Stimulated activated naive CD8-positive, alpha-beta T cell treated with anti-CD3 and anti-CD28 coated beads, Interleukin-15, Interleukin-2, amounts not matched to agents 100 ng/mL and 50 ng/mL, for 24 hours (primary cell): ENCODE data around the gene KRTAP10-5.
"Not testable (repeated sequence)": the region's sequence is repeated elsewhere in the genome, so short reads cannot be mapped to it uniquely, and the experiment has no call there.

ENCODE experiments used
- H3K27ac Mint-ChIP-seq: one replicate; pipeline ENCODE4 v1.8.0; 2021; ENCODE audit warnings: mild to moderate bottlenecking, mixed read lengths
- H3K27me3 Mint-ChIP-seq: one replicate; pipeline ENCODE4 v1.8.0; 2021; ENCODE audit warnings: mixed read lengths
- H3K36me3 Mint-ChIP-seq: one replicate; pipeline ENCODE4 v1.8.0; 2021; ENCODE audit warnings: low read depth, mixed read lengths
- H3K4me1 Mint-ChIP-seq: one replicate; pipeline ENCODE4 v1.8.0; 2021; ENCODE audit warnings: low read depth, mixed read lengths
- H3K4me3 Mint-ChIP-seq: one replicate; pipeline ENCODE4 v1.8.0; 2021; ENCODE audit warnings: mild to moderate bottlenecking, mixed read lengths
- H3K9me3 Mint-ChIP-seq: one replicate; pipeline ENCODE4 v1.8.0; 2021; ENCODE audit warnings: mixed read lengths

The KRTAP10-5 gene

DNA sequence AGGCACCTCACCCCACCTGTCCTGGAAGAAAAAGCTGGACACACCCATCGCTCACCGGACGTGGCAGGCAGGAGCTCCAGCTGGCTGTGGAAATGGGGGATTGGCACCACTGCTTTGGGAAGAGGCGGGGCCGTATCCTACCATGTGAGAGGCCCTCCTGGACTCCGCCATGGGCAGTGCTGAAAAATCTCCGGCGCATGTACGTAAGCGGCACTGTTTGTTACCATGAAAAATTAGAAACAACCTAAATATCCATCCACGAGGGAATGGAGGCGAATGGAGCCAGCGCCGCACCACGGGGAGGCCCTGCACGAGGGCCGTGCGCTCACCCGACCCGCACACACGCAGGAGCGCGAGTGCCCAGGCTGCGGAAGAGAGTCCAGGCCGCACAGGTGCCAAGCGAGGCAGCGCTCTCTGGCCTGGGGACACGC lies 34.6 kb upstream of the KRTAP10-5 start:
- Mint-ChIP-seq H3K4me3 (no peak overlapping the region), H3K9me3 (peaks cover 27% of the 10 kb centered on the region), H3K27ac (no peak overlapping the region), H3K27me3 (no peaks in the 10 kb centered on the region), H3K36me3 (peaks cover 11% of the 10 kb centered on the region), H3K4me1 (peaks cover 39% of the 10 kb centered on the region)

DNA sequence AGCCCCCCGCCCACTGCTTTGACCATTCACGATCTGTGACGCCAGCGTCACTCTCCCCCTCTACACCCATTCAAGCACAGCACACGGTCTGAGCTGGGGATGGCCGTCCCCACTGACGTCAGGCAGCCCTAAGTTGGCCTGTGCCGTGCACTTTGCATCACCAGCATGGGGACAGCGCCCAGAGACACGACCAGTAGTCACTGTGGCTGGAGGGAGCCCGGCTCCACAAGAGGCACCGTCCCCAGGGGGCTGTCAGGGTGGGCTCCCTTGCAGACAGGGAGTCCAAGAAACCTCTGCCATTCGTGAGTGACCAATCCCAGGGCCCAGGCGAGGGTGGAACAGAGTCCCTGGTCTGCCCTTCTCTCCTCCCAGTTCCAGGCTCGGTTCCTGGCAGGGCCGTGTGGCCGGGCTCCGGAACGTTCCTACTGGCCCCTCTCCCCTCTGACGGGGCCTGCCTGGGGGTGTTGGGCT lies 33.8 kb upstream of the KRTAP10-5 start:
- no peaks in the 10 kb centered on the region for H3K27me3 Mint-ChIP-seq
- no peak overlapping the region for H3K27ac Mint-ChIP-seq
- peaks cover 28% of the 10 kb centered on the region for H3K9me3 Mint-ChIP-seq
- no peak overlapping the region for H3K4me3 Mint-ChIP-seq
- H3K4me1 Mint-ChIP-seq, result peaks cover 31% of the 10 kb centered on the region
- peaks cover 9% of the 10 kb centered on the region for H3K36me3 Mint-ChIP-seq

DNA sequence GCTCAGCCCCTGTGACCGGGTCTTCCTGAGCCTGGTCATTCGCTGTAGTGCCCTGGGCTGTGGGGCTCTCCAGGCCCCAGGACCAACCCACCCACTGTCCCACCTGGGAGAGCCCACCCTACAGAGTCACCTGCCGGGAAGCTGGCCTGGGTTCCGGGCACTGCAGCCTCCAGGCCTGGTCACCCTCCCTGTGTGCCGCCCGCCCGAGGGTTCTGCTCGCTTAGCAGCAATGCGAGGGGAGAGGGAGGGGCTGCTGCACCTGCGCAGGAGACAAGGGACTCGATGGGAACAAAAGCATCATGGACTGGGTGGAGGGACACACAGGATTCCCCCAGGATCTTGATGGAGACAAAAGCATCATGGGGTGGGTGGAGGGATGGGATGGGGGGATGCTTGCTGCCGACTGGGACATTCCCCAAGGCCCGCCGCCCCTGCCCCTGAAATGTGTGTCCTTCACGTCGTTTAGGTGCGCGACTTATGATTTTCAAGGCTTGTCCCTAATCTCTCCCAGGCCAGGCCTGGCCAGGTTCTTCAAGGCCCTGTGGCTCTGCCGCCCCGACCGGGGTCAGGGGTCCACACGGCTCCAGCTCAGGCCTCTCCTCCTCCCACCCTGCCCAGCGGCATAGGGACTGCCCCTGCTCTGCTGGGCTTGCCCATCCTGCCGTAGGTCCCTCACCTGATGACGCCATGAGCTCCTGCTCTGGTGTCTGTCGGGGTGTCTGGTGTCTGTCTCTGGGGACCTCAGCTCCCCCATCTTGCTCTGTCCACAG lies 33.2 kb upstream of the KRTAP10-5 start:
- H3K4me3 Mint-ChIP-seq, result no peak overlapping the region
- peaks cover 6% of the 10 kb centered on the region for H3K36me3 Mint-ChIP-seq
- peaks cover 25% of the 10 kb centered on the region for H3K4me1 Mint-ChIP-seq
- H3K9me3 Mint-ChIP-seq, result peaks cover 29% of the 10 kb centered on the region
- H3K27ac Mint-ChIP-seq, result no peak overlapping the region
- no peaks in the 10 kb centered on the region for H3K27me3 Mint-ChIP-seq

DNA sequence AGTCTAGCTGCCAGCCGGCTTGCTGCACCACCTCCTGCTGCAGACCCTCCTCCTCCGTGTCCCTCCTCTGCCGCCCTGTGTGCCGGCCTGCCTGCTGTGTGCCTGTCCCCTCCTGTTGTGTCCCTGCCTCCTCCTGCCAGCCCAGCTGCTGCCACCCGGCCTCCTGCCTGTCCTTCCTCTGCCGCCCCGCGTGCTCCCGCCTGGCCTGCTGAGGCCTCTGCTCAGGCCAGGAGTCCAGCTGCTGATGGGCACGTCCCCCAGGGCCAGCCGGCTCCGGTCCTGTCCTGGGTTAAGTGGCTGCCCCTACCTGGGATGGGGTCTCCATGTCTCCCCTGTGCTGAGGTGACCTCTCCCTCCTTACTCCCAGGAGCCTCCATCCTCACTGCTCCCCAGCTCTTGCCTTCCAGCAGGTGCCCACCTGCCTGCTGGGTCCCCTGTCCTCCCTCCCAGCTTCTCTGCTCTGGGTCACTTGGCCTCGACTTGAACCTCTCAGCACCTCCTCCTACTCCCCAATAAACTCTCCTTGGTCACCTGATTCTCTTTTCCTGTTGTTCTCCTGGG lies 32.3 kb upstream of the KRTAP10-5 start:
- H3K27me3 Mint-ChIP-seq, result no peaks in the 10 kb centered on the region
- peaks cover 17% of the 10 kb centered on the region for H3K4me1 Mint-ChIP-seq
- H3K9me3 Mint-ChIP-seq, result peaks cover 25% of the 10 kb centered on the region
- peaks cover 6% of the 10 kb centered on the region for H3K36me3 Mint-ChIP-seq
- no peak overlapping the region for H3K27ac Mint-ChIP-seq
- H3K4me3 Mint-ChIP-seq, result no peak overlapping the region

DNA sequence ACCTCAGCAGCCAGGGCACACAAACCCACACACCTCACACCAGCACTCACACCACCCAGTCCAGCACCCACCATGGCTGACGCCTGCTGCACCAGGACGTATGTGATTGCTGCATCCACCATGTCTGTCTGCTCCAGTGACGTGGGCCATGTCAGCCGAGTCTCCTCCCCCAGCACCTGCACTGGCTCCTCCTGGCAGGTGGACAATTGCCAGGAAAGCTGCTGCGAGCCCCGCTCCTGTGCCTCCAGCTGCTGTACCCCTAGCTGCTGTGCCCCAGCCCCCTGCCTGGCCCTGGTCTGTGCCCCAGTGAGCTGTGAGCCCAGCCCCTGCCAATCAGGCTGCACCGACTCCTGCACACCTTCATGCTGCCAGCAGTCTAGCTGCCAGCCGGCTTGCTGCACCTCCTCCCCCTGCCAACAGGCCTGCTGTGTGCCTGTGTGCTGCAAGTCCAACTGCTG lies 31.7 kb upstream of the KRTAP10-5 start, which contains the start of gene KRTAP10-8:
TSS of gene KRTAP10-8 (plus strand) at position 51 of the 458 bp plus-strand sequence. CDS start at position 73, 22 bp downstream.
- Mint-ChIP-seq H3K4me3 (no peak within 1 kb of the TSS), H3K27ac (no peak within 1 kb of the TSS), H3K4me1 (peaks cover 11% of the 10 kb centered on the region), H3K9me3 (peaks cover 29% of the 10 kb centered on the region), H3K27me3 (no peaks in the 10 kb centered on the region), H3K36me3 (peaks cover 6% of the 10 kb centered on the region)

DNA sequence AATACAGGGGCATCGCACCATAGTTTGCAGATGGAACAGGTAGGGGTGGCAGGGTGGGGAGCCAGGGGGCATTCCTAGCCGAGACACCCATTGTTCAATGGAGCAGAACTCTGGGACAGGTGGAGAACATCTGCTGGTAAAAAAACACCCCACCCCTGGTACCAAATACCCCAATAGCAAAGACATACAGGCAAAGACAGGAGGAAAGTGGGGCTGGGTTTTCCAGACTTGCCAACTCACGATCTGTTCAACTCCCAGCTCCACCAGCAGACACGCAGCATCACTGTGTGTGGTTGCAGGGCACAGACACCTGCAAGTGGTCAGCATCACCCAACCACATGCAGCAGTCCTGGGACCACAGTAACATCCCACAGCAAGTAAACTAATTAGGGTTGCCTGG lies 31.1 kb upstream of the KRTAP10-5 start:
- Mint-ChIP-seq H3K27me3 (no peaks in the 10 kb centered on the region), H3K36me3 (peaks cover 6% of the 10 kb centered on the region), H3K4me3 (no peak overlapping the region), H3K9me3 (peaks cover 29% of the 10 kb centered on the region), H3K27ac (no peak overlapping the region), H3K4me1 (peaks cover 7% of the 10 kb centered on the region)

DNA sequence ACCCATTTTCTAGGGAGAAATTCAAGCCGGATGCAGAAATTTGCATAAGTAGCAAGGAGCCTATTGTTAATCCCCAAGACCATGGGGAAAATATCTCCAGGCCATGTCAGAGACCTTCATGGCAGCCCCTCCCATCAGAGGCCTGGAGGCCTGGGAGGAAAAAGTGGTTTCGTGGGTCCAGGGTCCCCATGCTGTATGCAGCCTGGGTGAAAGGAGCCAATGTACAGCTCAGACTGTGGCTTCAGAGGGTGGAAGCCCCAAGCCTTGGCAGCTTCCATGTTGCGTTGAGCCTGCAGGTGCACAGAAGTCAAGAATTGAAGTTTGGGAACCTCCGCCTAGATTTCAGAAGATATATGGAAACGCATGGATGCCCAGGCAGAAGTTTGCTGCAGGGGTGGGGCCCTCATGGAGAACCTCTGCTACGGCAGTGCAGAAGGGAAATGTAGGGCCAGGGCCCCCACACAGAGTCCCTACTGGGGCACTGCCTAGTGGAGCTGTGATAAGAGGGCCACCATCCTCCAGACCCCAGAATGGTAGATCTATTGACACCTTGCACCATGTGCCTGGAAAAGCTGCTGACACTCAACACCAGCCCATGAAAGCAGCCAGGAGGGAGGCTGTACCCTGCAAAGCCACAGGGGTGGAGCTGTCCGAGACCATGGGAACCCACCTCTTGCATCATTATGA lies 29.9 kb upstream of the KRTAP10-5 start:
- not testable (repeated sequence) for H3K27me3 Mint-ChIP-seq, H3K4me1 Mint-ChIP-seq, H3K4me3 Mint-ChIP-seq, H3K27ac Mint-ChIP-seq, H3K36me3 Mint-ChIP-seq
- H3K9me3 Mint-ChIP-seq, result peaks cover 29% of the 10 kb centered on the region

DNA sequence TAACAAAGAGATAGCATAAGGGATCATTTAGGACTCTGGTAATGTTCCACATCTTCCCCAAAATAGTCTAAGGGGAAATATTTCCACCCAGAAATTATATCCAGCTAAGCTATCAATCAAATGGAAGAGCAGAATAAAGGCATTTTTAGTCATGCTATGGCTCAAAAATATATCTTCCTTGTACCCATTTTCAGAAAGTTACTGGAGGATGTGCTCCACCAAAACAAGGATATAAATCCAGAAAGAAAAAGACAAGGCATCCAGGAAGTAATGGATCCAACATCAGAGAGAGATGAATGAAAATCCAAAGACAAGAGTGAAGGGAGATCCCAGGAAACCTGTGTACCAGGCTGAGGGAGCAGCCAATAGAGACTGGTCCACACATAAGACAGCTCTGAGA lies 28.8 kb upstream of the KRTAP10-5 start:
- Mint-ChIP-seq H3K36me3 (peaks cover 6% of the 10 kb centered on the region), H3K27me3 (peaks cover 6% of the 10 kb centered on the region), H3K9me3 (peaks cover 29% of the 10 kb centered on the region), H3K4me1 (no peaks in the 10 kb centered on the region), H3K27ac (no peak overlapping the region), H3K4me3 (no peak overlapping the region)

DNA sequence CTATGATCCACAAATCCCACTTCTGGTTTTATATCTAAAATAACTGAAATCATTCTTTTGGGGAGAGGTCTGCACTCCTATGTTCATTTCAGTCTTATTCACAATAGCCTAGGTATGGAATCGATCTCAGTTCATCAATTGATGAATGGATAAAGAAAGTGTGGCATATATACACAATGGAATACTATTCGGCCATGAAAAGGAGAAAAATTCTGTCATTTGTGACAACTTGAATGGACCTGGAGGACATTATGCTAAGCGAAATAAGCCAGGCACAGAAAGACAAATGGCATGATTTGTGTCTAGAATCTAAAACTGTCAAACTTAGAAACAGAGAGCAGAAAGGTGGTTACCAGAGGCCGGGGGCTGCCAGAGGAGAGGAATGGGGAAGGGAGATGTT lies 26.1 kb upstream of the KRTAP10-5 start:
- Mint-ChIP-seq H3K27me3 (peaks cover 6% of the 10 kb centered on the region), H3K27ac (no peak overlapping the region), H3K9me3 (peaks cover 27% of the 10 kb centered on the region), H3K4me1 (no peaks in the 10 kb centered on the region), H3K36me3 (peaks cover 6% of the 10 kb centered on the region), H3K4me3 (no peak overlapping the region)

DNA sequence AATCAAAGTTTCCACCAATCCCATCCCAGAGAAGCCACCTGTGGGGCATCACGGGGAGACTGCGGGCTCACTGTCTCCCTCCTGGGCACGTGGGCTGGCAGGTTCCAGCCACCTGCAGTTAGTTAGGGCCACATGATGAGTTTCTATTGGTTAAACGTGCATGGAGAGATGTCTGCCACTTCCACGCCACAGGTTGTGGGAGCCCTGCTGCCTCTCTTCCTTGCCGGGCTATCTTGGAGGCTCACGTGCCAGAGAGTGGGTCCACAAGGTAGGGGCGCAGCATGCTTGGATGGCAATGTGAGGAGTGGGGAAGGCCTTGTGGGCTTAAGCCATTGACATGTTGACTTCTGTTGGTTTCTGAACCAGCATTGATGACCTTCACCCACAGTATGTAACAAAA lies 23.5 kb upstream of the KRTAP10-5 start:
- Mint-ChIP-seq H3K36me3 (no peaks in the 10 kb centered on the region), H3K4me1 (no peaks in the 10 kb centered on the region), H3K27me3 (peaks cover 6% of the 10 kb centered on the region), H3K9me3 (peaks cover 8% of the 10 kb centered on the region), H3K27ac (no peak overlapping the region), H3K4me3 (no peak overlapping the region)

DNA sequence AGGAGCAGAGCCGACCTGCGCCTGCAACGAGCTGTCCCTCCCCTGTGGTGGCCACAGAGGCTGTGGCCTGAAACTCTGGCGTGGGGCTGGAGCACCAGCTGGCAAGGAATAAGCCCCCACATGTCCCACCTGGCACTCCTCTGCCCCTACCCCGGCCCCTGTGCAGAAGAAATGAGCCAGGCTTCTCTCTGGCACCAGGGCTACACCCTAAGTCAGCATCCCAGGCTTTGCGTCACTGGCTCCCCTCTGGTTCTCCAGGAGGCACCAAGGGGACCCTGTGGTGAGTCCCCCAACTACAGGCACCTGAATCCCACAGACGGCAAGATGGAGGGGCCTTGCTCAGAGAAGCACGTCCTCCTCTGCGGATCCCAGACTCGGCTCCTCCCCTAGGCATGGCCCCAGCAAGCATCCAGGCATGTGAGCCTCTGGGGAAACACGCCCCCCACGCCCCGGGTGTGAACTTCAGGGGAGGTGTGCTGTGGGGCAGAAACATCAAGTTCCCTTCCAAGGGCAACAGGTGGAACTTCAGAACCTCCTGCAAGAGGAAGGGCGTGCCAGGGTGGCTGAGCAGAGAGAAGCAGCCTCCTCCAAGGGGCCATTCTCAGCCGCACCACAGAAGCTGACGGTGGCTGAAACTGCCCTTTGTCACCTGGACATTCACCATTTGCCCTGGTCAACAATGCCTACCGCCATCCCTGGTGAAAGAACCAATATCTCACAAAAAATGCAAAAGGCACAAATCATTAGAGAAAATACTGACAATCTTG lies 22.9 kb upstream of the KRTAP10-5 start:
- H3K4me3 Mint-ChIP-seq, result no peak overlapping the region
- H3K27me3 Mint-ChIP-seq, result peaks cover 11% of the 10 kb centered on the region
- no peak overlapping the region for H3K27ac Mint-ChIP-seq
- no peaks in the 10 kb centered on the region for H3K36me3 Mint-ChIP-seq
- H3K4me1 Mint-ChIP-seq, result no peaks in the 10 kb centered on the region
- peaks cover 11% of the 10 kb centered on the region for H3K9me3 Mint-ChIP-seq

DNA sequence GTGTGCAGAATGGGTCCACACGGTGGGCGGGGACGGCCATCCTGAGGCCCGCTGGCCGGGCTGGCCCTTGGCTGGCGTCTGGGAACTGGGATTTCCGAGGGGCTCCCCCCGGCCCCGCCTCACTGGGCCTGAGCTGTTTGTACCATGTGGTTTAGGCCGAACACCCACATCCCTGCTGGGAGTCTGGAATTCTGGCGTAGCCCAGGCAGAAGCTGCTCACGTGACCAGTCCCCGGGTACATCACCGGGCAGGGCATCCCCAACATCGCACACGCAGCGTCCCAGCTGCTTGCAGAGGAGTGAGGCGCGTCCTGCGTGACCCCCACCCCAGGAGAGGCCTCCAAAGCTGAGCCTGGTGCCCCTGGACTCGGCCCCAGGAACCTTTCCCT lies 22.1 kb upstream of the KRTAP10-5 start:
- Mint-ChIP-seq H3K27ac (no peak overlapping the region), H3K36me3 (no peaks in the 10 kb centered on the region), H3K27me3 (peaks cover 11% of the 10 kb centered on the region), H3K9me3 (peaks cover 7% of the 10 kb centered on the region), H3K4me1 (no peaks in the 10 kb centered on the region), H3K4me3 (no peak overlapping the region)

DNA sequence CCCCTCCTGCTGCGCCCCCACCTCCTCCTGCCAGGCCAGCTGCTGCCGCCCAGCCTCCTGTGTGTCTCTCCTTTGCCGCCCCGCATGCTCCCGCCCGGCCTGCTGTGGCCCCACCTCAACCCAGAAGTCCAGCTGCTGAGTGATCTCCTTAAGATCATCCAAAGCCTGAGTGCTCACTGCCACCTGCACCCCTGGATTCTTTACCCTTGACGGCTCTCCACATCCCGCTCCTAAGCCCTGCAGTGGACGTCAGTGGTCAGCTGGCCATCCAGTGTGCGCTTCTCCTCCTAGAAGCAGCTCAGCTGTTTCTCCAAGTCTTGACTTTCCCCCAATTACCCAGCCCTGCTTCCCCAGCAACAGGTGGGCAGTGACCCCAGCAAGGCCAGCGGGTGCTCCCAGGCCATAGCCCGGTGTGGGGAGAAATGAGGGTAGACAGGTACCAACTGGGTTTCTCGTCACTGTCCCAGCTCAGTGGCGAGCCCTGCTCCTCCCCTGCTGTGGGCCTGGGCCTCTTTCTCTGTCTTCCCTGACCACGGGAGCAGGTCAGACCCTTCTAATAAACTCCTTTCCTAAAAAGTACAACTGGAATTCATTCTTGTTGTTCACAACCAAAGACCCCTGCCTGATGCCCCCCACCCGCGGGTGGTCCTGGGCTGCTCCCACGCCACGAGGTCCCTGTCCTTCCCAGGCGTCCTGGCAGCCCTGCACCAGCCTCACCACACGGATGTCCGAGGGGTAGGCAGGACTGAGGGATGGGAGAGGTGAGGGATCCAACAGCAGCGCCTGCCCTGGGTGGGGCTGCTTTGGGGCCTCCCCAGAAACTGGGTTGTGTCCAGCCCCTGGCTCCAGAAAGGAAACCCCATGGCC lies 21.4 kb upstream of the KRTAP10-5 start:
- H3K9me3 Mint-ChIP-seq, result peaks cover 6% of the 10 kb centered on the region
- no peaks in the 10 kb centered on the region for H3K36me3 Mint-ChIP-seq
- H3K4me3 Mint-ChIP-seq, result no peak overlapping the region
- peaks cover 11% of the 10 kb centered on the region for H3K27me3 Mint-ChIP-seq
- H3K27ac Mint-ChIP-seq, result no peak overlapping the region
- no peaks in the 10 kb centered on the region for H3K4me1 Mint-ChIP-seq

DNA sequence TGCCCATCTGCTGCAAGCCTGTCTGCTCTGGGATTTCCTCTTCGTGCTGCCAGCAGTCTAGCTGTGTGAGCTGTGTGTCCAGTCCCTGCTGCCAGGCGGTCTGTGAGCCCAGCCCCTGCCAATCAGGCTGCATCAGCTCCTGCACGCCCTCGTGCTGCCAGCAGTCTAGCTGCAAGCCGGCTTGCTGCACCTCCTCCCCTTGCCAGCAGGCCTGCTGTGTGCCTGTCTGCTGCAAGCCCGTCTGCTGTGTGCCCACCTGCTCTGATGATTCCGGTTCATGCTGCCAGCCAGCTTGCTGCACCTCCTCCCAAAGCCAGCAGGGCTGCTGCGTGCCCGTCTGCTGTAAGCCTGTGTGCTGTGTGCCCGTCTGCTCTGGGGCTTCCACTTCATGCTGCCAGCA lies 20.7 kb upstream of the KRTAP10-5 start:
- peaks cover 11% of the 10 kb centered on the region for H3K27me3 Mint-ChIP-seq
- H3K36me3 Mint-ChIP-seq, H3K9me3 Mint-ChIP-seq, H3K4me1 Mint-ChIP-seq, H3K4me3 Mint-ChIP-seq, H3K27ac Mint-ChIP-seq: not testable (repeated sequence)
